ENCODE data around the gene TMC8.
A peak's percentile ranks its signal among the peaks of the same experiment; 100 is the strongest.

The TMC8 gene

GRCh38 chr17:78185981-78186691 lies 55.6 kb downstream of the TMC8 start:
- peak; percentile 71 for DNase-seq

DNA sequence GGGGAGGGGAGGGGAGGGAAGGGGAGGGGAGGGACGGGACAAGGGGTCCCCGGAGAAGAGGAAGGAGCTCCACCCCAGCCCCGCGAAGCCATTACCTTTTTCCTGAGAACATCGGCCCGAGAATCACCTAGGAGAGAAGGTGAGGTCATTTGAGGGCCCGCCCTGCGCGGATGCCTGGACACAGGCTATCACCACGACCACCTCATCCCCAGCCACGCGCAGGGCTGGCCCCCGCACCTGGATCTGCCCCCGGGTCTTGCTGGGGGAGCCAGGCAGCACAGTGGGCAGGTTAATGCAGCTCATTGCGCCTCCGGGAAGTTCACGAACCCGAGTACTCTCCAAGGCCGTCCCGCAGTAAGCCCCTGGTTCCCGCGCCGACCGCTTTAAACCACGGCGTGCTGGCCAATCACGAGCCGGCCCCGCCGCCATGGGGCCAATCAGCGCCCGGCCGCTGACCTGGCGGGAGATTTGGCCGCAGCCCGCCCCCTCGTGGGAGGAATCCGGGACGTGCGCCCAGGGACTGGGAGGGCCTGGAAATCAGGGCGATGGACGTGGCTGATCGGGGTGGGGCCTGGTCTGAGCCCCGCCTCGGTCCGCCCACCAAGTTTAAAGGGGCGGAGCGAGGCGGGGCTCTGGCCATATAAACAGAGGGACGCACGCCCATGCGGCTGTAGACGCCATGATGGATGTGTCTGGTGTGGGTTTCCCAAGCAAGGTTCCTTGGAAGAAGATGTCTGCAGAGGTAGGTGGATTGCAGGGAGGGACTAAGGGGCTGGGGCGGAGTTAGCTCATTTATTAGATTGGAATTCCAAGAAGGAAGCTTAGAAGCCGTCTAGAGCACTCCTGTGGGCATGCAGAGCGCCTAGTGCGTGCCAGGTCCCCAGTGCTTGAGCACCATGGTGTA lies 56.4 kb downstream of the TMC8 start, which contains the start of the genes AFMID and TK1:
AFMID (plus strand) TSS at position 671 of the 904 bp plus-strand sequence; CDS start at position 680, 9 bp downstream.
TK1 (minus strand) TSS at position 361 of the 904 bp plus-strand sequence; CDS start at position 303, 58 bp downstream.
- peak; percentile 97 for DNase-seq

All from RPMI8226 (cell line).